Measurements from ENCODE around the gene ABCG2.

Gene ABCG2

GRCh38 chr4:88091378-88091777 lies 67.1 kb downstream of the ABCG2 start:
- H3K4me3 Mint-ChIP-seq: no peak overlapping the region
- H3K9me3 Mint-ChIP-seq: no peaks in the 10 kb centered on the region
- no peaks in the 10 kb centered on the region for H3K4me1 Mint-ChIP-seq
- H3K27me3 Mint-ChIP-seq: peaks cover 7% of the 10 kb centered on the region
- CTCF ChIA-PET: no interaction called here
- no peaks in the 10 kb centered on the region for H3K36me3 Mint-ChIP-seq
- DNase-seq: no peak
- no peak overlapping the region for H3K27ac Mint-ChIP-seq

- DNase-seq: no peak
- H3K36me3 Mint-ChIP-seq: no peaks in the 10 kb centered on the region
- H3K27me3 Mint-ChIP-seq: peaks cover 7% of the 10 kb centered on the region
- H3K27ac Mint-ChIP-seq: no peak overlapping the region
- CTCF ChIA-PET: no interaction called here
- H3K4me3 Mint-ChIP-seq: no peak overlapping the region
- H3K4me1 Mint-ChIP-seq: no peaks in the 10 kb centered on the region
- H3K9me3 Mint-ChIP-seq: no peaks in the 10 kb centered on the region
Measured at GRCh38 chr4:88090898-88091297, 67.5 kb downstream of the ABCG2 start.

GRCh38 chr4:88087004-88087403 lies 71.4 kb downstream of the ABCG2 start:
- Mint-ChIP-seq H3K4me3 (no peak overlapping the region), H3K27ac (no peak overlapping the region), H3K27me3 (peaks cover 16% of the 10 kb centered on the region), H3K4me1 (no peaks in the 10 kb centered on the region), H3K9me3 (no peaks in the 10 kb centered on the region), H3K36me3 (no peaks in the 10 kb centered on the region)
- no peak for DNase-seq
- CTCF ChIA-PET: no interaction called here

GRCh38 chr4:88080626-88081025 lies 77.8 kb downstream of the ABCG2 start:
- H3K4me3 Mint-ChIP-seq: no peak overlapping the region
- CTCF ChIA-PET: no interaction called here
- H3K36me3 Mint-ChIP-seq: peaks cover 2% of the 10 kb centered on the region
- H3K9me3 Mint-ChIP-seq: no peaks in the 10 kb centered on the region
- no peak overlapping the region for H3K27ac Mint-ChIP-seq
- DNase-seq: no peak
- no peaks in the 10 kb centered on the region for H3K4me1 Mint-ChIP-seq
- peaks cover 9% of the 10 kb centered on the region for H3K27me3 Mint-ChIP-seq

GRCh38 chr4:88078579-88078978 lies 79.9 kb downstream of the ABCG2 start:
- Mint-ChIP-seq H3K9me3 (no peaks in the 10 kb centered on the region), H3K27me3 (peaks cover 3% of the 10 kb centered on the region), H3K27ac (no peak overlapping the region), H3K4me3 (no peak overlapping the region), H3K36me3 (peaks cover 10% of the 10 kb centered on the region), H3K4me1 (no peaks in the 10 kb centered on the region)
- CTCF ChIA-PET: no interaction called here
- DNase-seq: no peak

GRCh38 chr4:88077911-88078524 lies 80.4 kb downstream of the ABCG2 start:
- DNase-seq: no peak
- CTCF ChIA-PET: no interaction called here
- Mint-ChIP-seq H3K27ac (no peak overlapping the region), H3K4me3 (no peak overlapping the region), H3K9me3 (no peaks in the 10 kb centered on the region), H3K36me3 (peaks cover 10% of the 10 kb centered on the region), H3K4me1 (no peaks in the 10 kb centered on the region), H3K27me3 (no peaks in the 10 kb centered on the region)

- Mint-ChIP-seq H3K27ac (no peak overlapping the region), H3K4me3 (no peak overlapping the region), H3K27me3 (no peaks in the 10 kb centered on the region), H3K36me3 (peaks cover 25% of the 10 kb centered on the region), H3K9me3 (peaks cover 5% of the 10 kb centered on the region), H3K4me1 (no peaks in the 10 kb centered on the region)
- no peak for DNase-seq
- CTCF ChIA-PET: no interaction called here
Measured at GRCh38 chr4:88075336-88075735, 83.1 kb downstream of the ABCG2 start.

GRCh38 chr4:88070031-88070430 lies 88.4 kb downstream of the ABCG2 start:
- CTCF ChIA-PET: no interaction called here
- no peaks in the 10 kb centered on the region for H3K27me3 Mint-ChIP-seq
- no peak overlapping the region for H3K4me3 Mint-ChIP-seq
- H3K4me1 Mint-ChIP-seq: peaks cover 3% of the 10 kb centered on the region
- H3K27ac Mint-ChIP-seq: no peak overlapping the region
- H3K9me3 Mint-ChIP-seq: peaks cover 7% of the 10 kb centered on the region
- H3K36me3 Mint-ChIP-seq: peaks cover 40% of the 10 kb centered on the region
- DNase-seq: no peak

GRCh38 chr4:88064410-88064809 lies 94.0 kb downstream of the ABCG2 start:
- peaks cover 17% of the 10 kb centered on the region for H3K36me3 Mint-ChIP-seq
- no peak for DNase-seq
- no peaks in the 10 kb centered on the region for H3K4me1 Mint-ChIP-seq
- no peaks in the 10 kb centered on the region for H3K27me3 Mint-ChIP-seq
- no peak overlapping the region for H3K27ac Mint-ChIP-seq
- H3K9me3 Mint-ChIP-seq: peaks cover 3% of the 10 kb centered on the region
- no peak overlapping the region for H3K4me3 Mint-ChIP-seq
- CTCF ChIA-PET: interaction anchor here (0.8 to 1.0 kb wide), 2 partner anchors 115 to 147 kb away, joined by 3 to 5 read pairs; no protein-coding TSS in a partner anchor

GRCh38 chr4:88063634-88064296 lies 94.7 kb downstream of the ABCG2 start:
- peaks cover 15% of the 10 kb centered on the region for H3K36me3 Mint-ChIP-seq
- no peaks in the 10 kb centered on the region for H3K4me1 Mint-ChIP-seq
- peaks cover 3% of the 10 kb centered on the region for H3K9me3 Mint-ChIP-seq
- H3K27me3 Mint-ChIP-seq: no peaks in the 10 kb centered on the region
- DNase-seq: no peak
- CTCF ChIA-PET: interaction anchor here (0.6 to 1.0 kb wide), 2 partner anchors 75 to 116 kb away, joined by 3 read pairs; no protein-coding TSS in a partner anchor
- no peak overlapping the region for H3K27ac Mint-ChIP-seq
- no peak overlapping the region for H3K4me3 Mint-ChIP-seq

GRCh38 chr4:88062843-88063242 lies 95.6 kb downstream of the ABCG2 start:
- peaks cover 11% of the 10 kb centered on the region for H3K36me3 Mint-ChIP-seq
- H3K27me3 Mint-ChIP-seq: no peaks in the 10 kb centered on the region
- CTCF ChIA-PET: no interaction called here
- no peak overlapping the region for H3K4me3 Mint-ChIP-seq
- H3K27ac Mint-ChIP-seq: no peak overlapping the region
- no peaks in the 10 kb centered on the region for H3K4me1 Mint-ChIP-seq
- H3K9me3 Mint-ChIP-seq: no peaks in the 10 kb centered on the region
- DNase-seq: no peak

- Mint-ChIP-seq H3K36me3 (peaks cover 6% of the 10 kb centered on the region), H3K27me3 (no peaks in the 10 kb centered on the region), H3K4me3 (no peak overlapping the region), H3K4me1 (no peaks in the 10 kb centered on the region), H3K9me3 (no peaks in the 10 kb centered on the region), H3K27ac (no peak overlapping the region)
- no peak for DNase-seq
- CTCF ChIA-PET: no interaction called here
Measured at GRCh38 chr4:88062311-88062710, 96.1 kb downstream of the ABCG2 start.

- DNase-seq: no peak
- Mint-ChIP-seq H3K36me3 (peaks cover 1% of the 10 kb centered on the region), H3K27ac (no peak overlapping the region), H3K27me3 (no peaks in the 10 kb centered on the region), H3K4me1 (no peaks in the 10 kb centered on the region), H3K9me3 (no peaks in the 10 kb centered on the region), H3K4me3 (no peak overlapping the region)
- CTCF ChIA-PET: interaction anchor here (1.5 kb wide), 1 partner anchor 9 kb away, joined by 3 read pairs; no protein-coding TSS in a partner anchor
Measured at GRCh38 chr4:88060431-88060830, 98.0 kb downstream of the ABCG2 start.

- H3K4me1 Mint-ChIP-seq: no peaks in the 10 kb centered on the region
- peaks cover 1% of the 10 kb centered on the region for H3K36me3 Mint-ChIP-seq
- CTCF ChIA-PET: interaction anchor here (0.8 to 1.0 kb wide), 2 partner anchors 137 to 152 kb away, joined by 3 read pairs; no protein-coding TSS in a partner anchor
- no peak for DNase-seq
- no peaks in the 10 kb centered on the region for H3K27me3 Mint-ChIP-seq
- no peak overlapping the region for H3K4me3 Mint-ChIP-seq
- no peak overlapping the region for H3K27ac Mint-ChIP-seq
- H3K9me3 Mint-ChIP-seq: no peaks in the 10 kb centered on the region
Measured at GRCh38 chr4:88059766-88060165, 98.7 kb downstream of the ABCG2 start.

GRCh38 chr4:88058295-88058694 lies 100.1 kb downstream of the ABCG2 start:
- H3K27ac Mint-ChIP-seq: no peak overlapping the region
- no peaks in the 10 kb centered on the region for H3K9me3 Mint-ChIP-seq
- H3K4me1 Mint-ChIP-seq: no peaks in the 10 kb centered on the region
- no peak overlapping the region for H3K4me3 Mint-ChIP-seq
- H3K36me3 Mint-ChIP-seq: peaks cover 1% of the 10 kb centered on the region
- CTCF ChIA-PET: no interaction called here
- no peaks in the 10 kb centered on the region for H3K27me3 Mint-ChIP-seq
- no peak for DNase-seq
